ENCODE data around the gene ADIG.

- TF ChIP-seq CTCF (IDR thresholded peaks at IDR 0.05 in 8 of 11, conservative IDR thresholded peaks at IDR 0.05 in 3 of 11) (no peak), POLR2A (IDR thresholded peaks at IDR 0.05) (no peak)
These were observed 20.5 kb downstream of the ADIG start, which contains the start of gene ARHGAP40 for GRCh38 chr20:38601216-38602184.

All from spleen (tissue), 7 donors.